HCT116 (cell line): ENCODE data around the gene PALB2. TPM values are rescaled to one million over a fixed set of nuclear protein-coding genes. Genes with fewer than 3 reads are reported as not detected.

Source experiments
- ATAC-seq: fragments of 200-7000 bp; cut with Tn5 transposase; 2 replicates; pipeline ENCODE4 v1.9.1; 2020; ENCODE audit warnings: mild to moderate bottlenecking, moderate library complexity
- BruUV-seq: library from RNA; stranded (reverse); fragments of 400-500 nt; replicated peaks from 2 replicates; lab custom pipeline; 2021; lab: Mats Ljungman, UMichigan
- CTCF ChIA-PET: fragments of 300-600 bp; sonication (Branson Sonifier 250); formaldehyde crosslinking; loops from one replicate; lab custom pipeline; 2021; ENCODE audit warnings: antibody characterized with exemption; lab: Charles Lee
- POLR2A ChIA-PET: fragments of 300-600, 350-600 bp; sonication (Branson Sonifier 250); formaldehyde crosslinking; loops from one replicate; lab custom pipeline; 2021; ENCODE audit warnings: antibody characterized with exemption; lab: Charles Lee
- RAD21 ChIA-PET, 2 experiments: fragments of 300-600 bp; sonication (Branson Sonifier 250); formaldehyde crosslinking; loops; one replicate each; lab custom pipeline; 2023; ENCODE audit warnings: low total read pairs in 2 of 2; ENCODE audit not compliant: uncharacterized antibody in 2 of 2, unreplicated experiment in 2 of 2, low non-redundant PET in 1 of 2; lab: Charles Lee
- DNase-seq: peaks from one replicate; pipeline ENCODE4 v3.0.0-alpha.2; 2010; ENCODE audit warnings: low read depth, low spot score
- H2AFZ ChIP-seq: fragments of 200-600 bp; shearing (Covaris generic), sonication (generic); 2 replicates; pipeline ENCODE4 v1.6.1; 2017; ENCODE audit warnings: low read depth, mixed run types, mixed read lengths, antibody characterized with exemption, low read length; ENCODE audit not compliant: poor library complexity, severe bottlenecking
- H3K27ac ChIP-seq: 2 replicates; pipeline ENCODE4 v1.5.1; 2012; ENCODE audit warnings: low read depth, low read length
- H3K27me3 ChIP-seq: fragments of 200-600 bp; sonication (generic); 2 replicates; pipeline ENCODE4 v1.6.1; 2016; ENCODE audit warnings: mixed run types, low read length, mixed read lengths; ENCODE audit not compliant: insufficient read depth
- H3K36me3 ChIP-seq, 2 experiments: fragments of 200-500 bp in 1 of 2; fragments of 200-600 bp in 1 of 2; sonication (Bioruptor generic) in 1 of 2; sonication (generic) in 1 of 2; 2 replicates each; pipeline versions ENCODE4 v1.5.1 to v1.6.1; 2014 to 2016; ENCODE audit warnings: low read length in 2 of 2, inconsistent platforms in 1 of 2, mixed read lengths in 1 of 2, mixed run types in 1 of 2; ENCODE audit not compliant: insufficient read depth in 2 of 2, control insufficient read depth in 1 of 2
- H3K4me1 ChIP-seq, 2 experiments: fragments of 200-600 bp in 1 of 2; sonication (generic) in 1 of 2; 2 replicates each; pipeline versions ENCODE4 v1.5.1 to v1.6.1; 2012 to 2017; ENCODE audit warnings: low read length in 2 of 2, inconsistent platforms in 1 of 2, mild to moderate bottlenecking in 1 of 2, mixed read lengths in 1 of 2, mixed run types in 1 of 2, moderate library complexity in 1 of 2; ENCODE audit not compliant: insufficient read depth in 2 of 2, control insufficient read depth in 1 of 2
- H3K4me2 ChIP-seq: fragments of 200-600 bp; sonication (generic); 2 replicates; pipeline ENCODE4 v1.6.1; 2017; ENCODE audit warnings: mixed run types, low read length, mixed read lengths
- H3K4me3 ChIP-seq, 2 experiments: fragments of 200-600 bp in 1 of 2; sonication (generic) in 1 of 2; replicated peaks in 1 of 2; 2 replicates each; pipeline ENCODE4 v1.5.1; 2011 to 2016; ENCODE audit warnings: low read length in 2 of 2, control low read depth in 1 of 2, low read depth in 1 of 2, mild to moderate bottlenecking in 1 of 2, mixed read lengths in 1 of 2, mixed run types in 1 of 2
- H3K79me2 ChIP-seq: fragments of 200-600 bp; sonication (generic); 2 replicates; pipeline ENCODE4 v1.6.1; 2017; ENCODE audit warnings: mild to moderate bottlenecking, mixed run types, low read length, moderate library complexity, mixed read lengths; ENCODE audit not compliant: insufficient read depth
- H3K9ac ChIP-seq: fragments of 200-600 bp; sonication (generic); 2 replicates; pipeline ENCODE4 v1.6.1; 2016; ENCODE audit warnings: low read length, mixed read lengths
- H3K9me2 ChIP-seq: fragments of 200-600 bp; sonication (generic), shearing (Covaris generic); 2 replicates; pipeline ENCODE4 v1.6.1; 2017; ENCODE audit warnings: mixed run types, mild to moderate bottlenecking, moderate library complexity; ENCODE audit not compliant: insufficient read depth
- H3K9me3 ChIP-seq, 2 experiments: fragments of 200-500 bp in 1 of 2; fragments of 200-600 bp in 1 of 2; sonication (Bioruptor generic) in 1 of 2; sonication (generic) in 1 of 2; 2 replicates each; pipeline ENCODE4 v1.6.1; 2014 to 2017; ENCODE audit warnings: low read length in 2 of 2, mixed read lengths in 2 of 2, inconsistent platforms in 1 of 2, low read depth in 1 of 2, mild to moderate bottlenecking in 1 of 2, mixed run types in 1 of 2, moderate library complexity in 1 of 2; ENCODE audit not compliant: control insufficient read depth in 1 of 2, insufficient read depth in 1 of 2
- H4K20me1 ChIP-seq: fragments of 200-600 bp; sonication (generic), shearing (Covaris generic); 2 replicates; pipeline ENCODE4 v1.6.1; 2017; ENCODE audit warnings: mixed run types, mild to moderate bottlenecking, moderate library complexity; ENCODE audit not compliant: insufficient read depth
- CEBPB ChIP-seq: IDR thresholded peaks from 2 replicates; pipeline ENCODE4 v1.6.1; 2012; ENCODE audit warnings: low read depth
- CTCF ChIP-seq, 3 experiments: fragments of 200-600 bp in 1 of 3; sonication (generic) in 1 of 3; IDR thresholded peaks in 2 of 3; conservative IDR thresholded peaks in 1 of 3; 2 replicates each; pipeline ENCODE4 v1.5.1; 2012 to 2017; ENCODE audit warnings: low read depth in 2 of 3, low read length in 2 of 3, antibody characterized with exemption in 1 of 3, borderline replicate concordance in 1 of 3, control low read depth in 1 of 3, mild to moderate bottlenecking in 1 of 3, mixed read lengths in 1 of 3, mixed run types in 1 of 3, moderate library complexity in 1 of 3; ENCODE audit not compliant: insufficient read depth in 1 of 3
- FOSL1 ChIP-seq: IDR thresholded peaks from 2 replicates; pipeline ENCODE4 v1.6.1; 2012; ENCODE audit warnings: low read depth
- POLR2A ChIP-seq: IDR thresholded peaks from 2 replicates; pipeline ENCODE4 v1.7.0; 2011; ENCODE audit warnings: borderline replicate concordance; ENCODE audit not compliant: insufficient read depth, insufficient read length; ENCODE audit errors: extremely low read depth
- RAD21 ChIP-seq: IDR thresholded peaks from 2 replicates; pipeline ENCODE4 v1.6.1; 2012; ENCODE audit warnings: low read depth, mild to moderate bottlenecking
- SIN3A ChIP-seq: IDR thresholded peaks from 2 replicates; pipeline ENCODE4 v1.6.1; 2012; ENCODE audit warnings: low read depth
- TCF7L2 ChIP-seq: IDR thresholded peaks from 2 replicates; pipeline ENCODE4 v1.7.0; 2011; ENCODE audit warnings: borderline replicate concordance, inconsistent platforms; ENCODE audit not compliant: insufficient read depth, insufficient read length; ENCODE audit errors: extremely low read depth
- ZFX ChIP-seq: fragments of 450-650 bp; IDR thresholded peaks from 2 replicates; pipeline ENCODE4 v1.6.1; 2017
- ZNF274 ChIP-seq: fragments of 200-500 bp; sonication (Bioruptor generic); IDR thresholded peaks from 2 replicates; pipeline ENCODE4 v1.6.1; 2014; ENCODE audit warnings: mild to moderate bottlenecking, low read depth, low read length, inconsistent platforms
- intact Hi-C: fragments of 100-400 bp; cut with micrococcal nuclease; formaldehyde crosslinking; loops from 2 replicates; pipeline ENCODE4 v1.10.0; 2022
- total RNA-seq: library from RNA; stranded (reverse); gene quantifications from one replicate; pipeline ENCODE4 v1.2.1, GENCODE V29; 2021; ENCODE audit not compliant: unreplicated experiment

The PALB2 gene
- total RNA-seq, 1 experiment from 2014 or later: 15.6 TPM

- POLR2A ChIA-PET: no interaction called here
Observed at GRCh38 chr16:23666571-23667354, 25.7 kb upstream of the PALB2 start.

More at GRCh38 chr16:23666571-23667354, 25.7 kb upstream of the PALB2 start:
- no peak overlapping the region for H3K4me2 ChIP-seq
- no peaks in the 10 kb centered on the region for H3K79me2 ChIP-seq
- H3K4me1 ChIP-seq: no peaks in the 10 kb centered on the region
- intact Hi-C loops: no loop called here
- ATAC-seq (no peak), DNase-seq (no peak)
- ChIA-PET RAD21 (no interaction called here), CTCF (interaction anchor here (0.6 kb wide), 1 partner anchor 430 kb away, joined by 3 read pairs; no protein-coding TSS in a partner anchor)
- no peaks in the 10 kb centered on the region for H3K27me3 ChIP-seq
- no peak overlapping the region for H3K9ac ChIP-seq
- BruUV-seq: no TSS peak
- no peaks in the 10 kb centered on the region for H4K20me1 ChIP-seq
- no peak overlapping the region for H2AFZ ChIP-seq
- H3K9me3 ChIP-seq: no peaks in the 10 kb centered on the region
- peaks cover 4 to 26% of the 10 kb centered on the region in 2 experiments; a peak in 3 of 4 replicates for H3K36me3 ChIP-seq
- H3K9me2 ChIP-seq: no peaks in the 10 kb centered on the region
- no peak for TF ChIP-seq RAD21
- TF ChIP-seq ZNF274: no peak
- no peak for TF ChIP-seq CEBPB
- no peak for TF ChIP-seq TCF7L2
- no peak for TF ChIP-seq ZFX
- no peak for TF ChIP-seq SIN3A
- TF ChIP-seq POLR2A: no peak
- TF ChIP-seq FOSL1: no peak
- TF ChIP-seq CTCF (IDR thresholded peaks at IDR 0.05 in 2 of 3, conservative IDR thresholded peaks at IDR 0.05 in 1 of 3; ENCODE audit: borderline replicate concordance in 1 of 3, insufficient read depth in 1 of 3, low read depth in 2 of 3, low read length in 2 of 3): no peak
- H3K4me3 ChIP-seq: no peak overlapping the region
- no peak overlapping the region for H3K27ac ChIP-seq
